Uterus (tissue), 2 donors: ENCODE data around the gene INSL3.

Source experiments
- POLR2A ChIP-seq, 2 donors: fragments of 450-650 bp; IDR thresholded peaks; one replicate each; pipeline ENCODE4 v1.6.1; 2016; ENCODE audit warnings: antibody characterized with exemption in 2 of 2, mild to moderate bottlenecking in 1 of 2, moderate library complexity in 1 of 2
- TF ChIP-seq, protein P1 (sequence below), 4 experiments: fragments of 200-600 bp in 2 of 4; fragments of 450-650 bp in 2 of 4; sonication (generic) in 2 of 4; IDR thresholded peaks; one replicate each; pipeline ENCODE4 v1.5.1; 2016 to 2019; ENCODE audit warnings: antibody characterized with exemption in 4 of 4, mild to moderate bottlenecking in 2 of 4, moderate library complexity in 1 of 4

DNA sequence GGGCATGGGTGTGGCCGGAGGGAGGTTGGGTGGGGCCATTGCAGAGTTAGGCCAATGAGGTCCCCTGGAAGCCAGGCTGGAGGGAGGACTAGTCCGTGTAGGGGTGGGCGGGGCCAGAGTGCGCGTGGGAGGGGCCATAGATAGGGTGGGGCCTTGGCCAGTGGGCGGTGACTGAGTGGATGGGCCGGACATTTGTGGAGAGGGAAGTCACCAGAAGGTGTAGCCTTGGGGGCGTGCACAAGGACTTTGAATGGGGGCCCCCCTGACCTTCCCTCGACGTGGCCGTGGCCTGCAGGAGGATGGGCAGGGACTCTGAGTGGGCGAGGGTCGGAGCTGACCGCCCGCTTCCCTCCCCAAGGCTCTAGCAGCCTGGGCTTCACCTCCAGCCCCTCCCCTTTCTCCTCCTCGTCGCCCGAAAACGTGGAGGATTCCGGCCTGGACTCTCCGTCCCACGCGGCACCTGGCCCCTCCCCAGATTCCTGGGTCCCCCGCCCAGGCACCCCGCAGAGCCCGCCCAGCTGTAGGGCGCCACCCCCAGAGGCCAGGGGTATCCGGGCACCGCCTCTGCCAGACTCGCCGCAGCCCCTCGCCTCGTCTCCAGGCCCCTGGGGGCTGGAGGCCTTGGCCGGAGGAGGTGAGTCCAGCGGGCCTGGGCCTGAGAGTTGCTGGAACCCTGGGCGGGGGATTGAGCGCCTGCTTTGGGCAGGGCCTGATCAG lies 42.9 kb downstream of the INSL3 start:
- TF ChIP-seq, protein P1, sequence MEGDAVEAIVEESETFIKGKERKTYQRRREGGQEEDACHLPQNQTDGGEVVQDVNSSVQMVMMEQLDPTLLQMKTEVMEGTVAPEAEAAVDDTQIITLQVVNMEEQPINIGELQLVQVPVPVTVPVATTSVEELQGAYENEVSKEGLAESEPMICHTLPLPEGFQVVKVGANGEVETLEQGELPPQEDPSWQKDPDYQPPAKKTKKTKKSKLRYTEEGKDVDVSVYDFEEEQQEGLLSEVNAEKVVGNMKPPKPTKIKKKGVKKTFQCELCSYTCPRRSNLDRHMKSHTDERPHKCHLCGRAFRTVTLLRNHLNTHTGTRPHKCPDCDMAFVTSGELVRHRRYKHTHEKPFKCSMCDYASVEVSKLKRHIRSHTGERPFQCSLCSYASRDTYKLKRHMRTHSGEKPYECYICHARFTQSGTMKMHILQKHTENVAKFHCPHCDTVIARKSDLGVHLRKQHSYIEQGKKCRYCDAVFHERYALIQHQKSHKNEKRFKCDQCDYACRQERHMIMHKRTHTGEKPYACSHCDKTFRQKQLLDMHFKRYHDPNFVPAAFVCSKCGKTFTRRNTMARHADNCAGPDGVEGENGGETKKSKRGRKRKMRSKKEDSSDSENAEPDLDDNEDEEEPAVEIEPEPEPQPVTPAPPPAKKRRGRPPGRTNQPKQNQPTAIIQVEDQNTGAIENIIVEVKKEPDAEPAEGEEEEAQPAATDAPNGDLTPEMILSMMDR (IDR thresholded peaks at IDR 0.05) = no peak
- TF ChIP-seq POLR2A (IDR thresholded peaks at IDR 0.05) = no peak
